ENCODE measurements around the gene ACTA2. TPM values are rescaled to one million over a fixed set of nuclear protein-coding genes. Genes with fewer than 3 reads are reported as not detected.

The ACTA2 gene
- total RNA-seq, 1 donor from 2014 or later, result 19.0 TPM

GRCh38 chr10:88896994-88897853 is 55.3 kb downstream of the ACTA2 start:
- no peak overlapping the region for H3K27ac ChIP-seq
- DNase-seq (ENCODE audit: low spot score), result no peak
- no peaks in the 10 kb centered on the region for H3K79me2 ChIP-seq (ENCODE audit: low read depth)
- no peaks in the 10 kb centered on the region for H3F3A ChIP-seq (ENCODE audit: low read depth)
- H4K20me1 ChIP-seq (ENCODE audit: low read depth), result no peaks in the 10 kb centered on the region
- Mint-ChIP-seq H3K4me3 (no peak overlapping the region), H3K27me3 (ENCODE audit: insufficient read depth, low read depth) (peaks cover 2% of the 10 kb centered on the region), H3K27ac (peak overlapping the region; percentile 43), H3K4me1 (peaks cover 4% of the 10 kb centered on the region), H3K9me3 (no peaks in the 10 kb centered on the region), H3K36me3 (peaks cover 2% of the 10 kb centered on the region)
- H3K9ac ChIP-seq, result no peak overlapping the region
- TF ChIP-seq CTCF (IDR thresholded peaks at IDR 0.05) (no peak), EZH2phosphoT487 (IDR thresholded peaks at IDR 0.05) (no peak), EZH2 (IDR thresholded peaks at IDR 0.05) (no peak)
- H3K4me3 ChIP-seq, result no peak overlapping the region
- no peaks in the 10 kb centered on the region for H3K27me3 ChIP-seq
- H3K4me1 ChIP-seq, result peaks cover 7% of the 10 kb centered on the region
- H2AFZ ChIP-seq (replicated peaks), result no peak overlapping the region
- H3K9me3 ChIP-seq (ENCODE audit: low read depth), result no peaks in the 10 kb centered on the region
- no peak overlapping the region for H3K4me2 ChIP-seq
- no peaks in the 10 kb centered on the region for H3K36me3 ChIP-seq

- H3K9ac ChIP-seq, result no peak overlapping the region
- H3K4me3 Mint-ChIP-seq, result no peak overlapping the region
- H3K36me3 Mint-ChIP-seq, result no peaks in the 10 kb centered on the region
- H3K27me3 ChIP-seq, result no peaks in the 10 kb centered on the region
- peaks cover 4% of the 10 kb centered on the region for H3K4me1 Mint-ChIP-seq
- H3K4me1 ChIP-seq, result peaks cover 7% of the 10 kb centered on the region
- H3K9me3 Mint-ChIP-seq, result no peaks in the 10 kb centered on the region
- no peak for DNase-seq (ENCODE audit: low spot score)
- H3K4me2 ChIP-seq, result no peak overlapping the region
- no peaks in the 10 kb centered on the region for H3F3A ChIP-seq (ENCODE audit: low read depth)
- H3K27me3 Mint-ChIP-seq (ENCODE audit: insufficient read depth, low read depth), result no peaks in the 10 kb centered on the region
- H3K27ac ChIP-seq, result no peak overlapping the region
- no peak overlapping the region for H2AFZ ChIP-seq (replicated peaks)
- H3K36me3 ChIP-seq, result no peaks in the 10 kb centered on the region
- H3K27ac Mint-ChIP-seq, result peak overlapping the region; percentile 43
- H3K9me3 ChIP-seq (ENCODE audit: low read depth), result no peaks in the 10 kb centered on the region
- H4K20me1 ChIP-seq (ENCODE audit: low read depth), result no peaks in the 10 kb centered on the region
- TF ChIP-seq EZH2 (IDR thresholded peaks at IDR 0.05) (no peak), EZH2phosphoT487 (IDR thresholded peaks at IDR 0.05) (no peak), CTCF (IDR thresholded peaks at IDR 0.05) (no peak)
- no peaks in the 10 kb centered on the region for H3K79me2 ChIP-seq (ENCODE audit: low read depth)
- H3K4me3 ChIP-seq, result no peak overlapping the region
These were observed 56.1 kb downstream of the ACTA2 start for GRCh38 chr10:88896372-88896993.

GRCh38 chr10:88895250-88895649 is 57.3 kb downstream of the ACTA2 start:
- no peak for DNase-seq (ENCODE audit: low spot score)
- Mint-ChIP-seq H3K9me3 (no peaks in the 10 kb centered on the region), H3K27ac (no peak overlapping the region), H3K4me1 (peaks cover 4% of the 10 kb centered on the region), H3K4me3 (no peak overlapping the region), H3K27me3 (ENCODE audit: insufficient read depth, low read depth) (no peaks in the 10 kb centered on the region), H3K36me3 (no peaks in the 10 kb centered on the region)
- Histone ChIP-seq H3F3A (ENCODE audit: low read depth) (no peaks in the 10 kb centered on the region), H3K9ac (no peak overlapping the region), H3K9me3 (ENCODE audit: low read depth) (no peaks in the 10 kb centered on the region), H3K27ac (no peak overlapping the region), H3K4me2 (no peak overlapping the region), H3K79me2 (ENCODE audit: low read depth) (no peaks in the 10 kb centered on the region), H3K4me3 (no peak overlapping the region), H4K20me1 (ENCODE audit: low read depth) (no peaks in the 10 kb centered on the region), H2AFZ (replicated peaks) (no peak overlapping the region), H3K27me3 (no peaks in the 10 kb centered on the region), H3K4me1 (peaks cover 7% of the 10 kb centered on the region), H3K36me3 (no peaks in the 10 kb centered on the region)
- no peak for TF ChIP-seq CTCF (IDR thresholded peaks at IDR 0.05)
- TF ChIP-seq EZH2 (IDR thresholded peaks at IDR 0.05), result no peak
- TF ChIP-seq EZH2phosphoT487 (IDR thresholded peaks at IDR 0.05), result no peak
